Endothelial cell of umbilical vein (primary cell): Measurements from ENCODE around the gene SORCS2. TPM values are rescaled to one million over a fixed set of nuclear protein-coding genes. Genes with fewer than 3 reads are reported as not detected.

Experiments used
- BruUV-seq: library from RNA; stranded (reverse); fragments of 400-500 nt; replicated peaks from 2 replicates; lab custom pipeline; 2021; lab: Mats Ljungman, UMichigan
- CTCF ChIA-PET: fragments of 300-600, 350-600 bp; sonication (Branson Sonifier 250); formaldehyde crosslinking; loops from one replicate; lab custom pipeline; 2021; ENCODE audit warnings: antibody characterized with exemption, inconsistent platforms; lab: Charles Lee
- POLR2A ChIA-PET: fragments of 300-600, 350-600 bp; sonication (Branson Sonifier 250); formaldehyde crosslinking; loops from one replicate; lab custom pipeline; 2021; ENCODE audit warnings: antibody characterized with exemption, inconsistent platforms; lab: Charles Lee
- DNase-seq: peaks from one replicate; pipeline ENCODE4 v3.0.0-alpha.2; 2011; ENCODE audit warnings: low read depth, low spot score
- FAIRE-seq: peaks from 2 replicates; lab custom pipeline; 2011; peaks lifted over from hg19 to GRCh38; lab: Jason Lieb, UNC
- H2AFZ ChIP-seq: 2 replicates; pipeline ENCODE4 v1.6.0; 2012; ENCODE audit warnings: low read depth, low read length, control low read depth, inconsistent platforms
- H3K27ac ChIP-seq: 2 replicates; pipeline ENCODE4 v1.5.1; 2011; ENCODE audit warnings: low read depth, mild to moderate bottlenecking, control low read depth, low read length, moderate library complexity; ENCODE audit not compliant: insufficient read depth
- H3K27me3 ChIP-seq, 2 experiments: 2 replicates each; pipeline versions ENCODE4 v1.6.0 to v1.6.1; 2011; ENCODE audit warnings: low read length in 2 of 2, mixed read lengths in 1 of 2; ENCODE audit not compliant: control insufficient read depth in 2 of 2, insufficient read depth in 2 of 2
- H3K36me3 ChIP-seq, 2 experiments: 2 replicates in 1 of 2; 3 replicates in 1 of 2; pipeline ENCODE4 v1.5.1; 2011; ENCODE audit warnings: low read length in 2 of 2, mild to moderate bottlenecking in 1 of 2, moderate library complexity in 1 of 2; ENCODE audit not compliant: control insufficient read depth in 2 of 2, insufficient read depth in 2 of 2; ENCODE audit errors: extremely low read depth in 1 of 2
- H3K4me1 ChIP-seq: 3 replicates; pipeline ENCODE4 v1.5.1; 2011; ENCODE audit warnings: mild to moderate bottlenecking, low read length; ENCODE audit not compliant: control insufficient read depth, insufficient read depth; ENCODE audit errors: extremely low read depth
- H3K4me2 ChIP-seq: 2 replicates; pipeline ENCODE4 v1.6.1; 2011; ENCODE audit warnings: low read length, control low read depth, mixed read lengths; ENCODE audit not compliant: insufficient read depth
- H3K4me3 ChIP-seq, 3 experiments: fragments of 200-600 bp in 1 of 3; sonication (generic), shearing (Covaris generic) in 1 of 3; replicated peaks in 1 of 3; 2 replicates each; pipeline ENCODE4 v1.5.1; 2011 to 2016; ENCODE audit warnings: control low read depth in 3 of 3, low read length in 3 of 3, mild to moderate bottlenecking in 2 of 3, inconsistent platforms in 1 of 3, low read depth in 1 of 3, moderate library complexity in 1 of 3; ENCODE audit not compliant: insufficient read depth in 1 of 3
- H3K79me2 ChIP-seq: 2 replicates; pipeline ENCODE4 v1.6.0; 2012; ENCODE audit warnings: low read length, inconsistent platforms; ENCODE audit not compliant: control insufficient read depth, insufficient read depth
- H3K9ac ChIP-seq: replicated peaks from 2 replicates; pipeline ENCODE3; 2011; ENCODE audit warnings: low read length, control low read depth; ENCODE audit not compliant: insufficient read depth; ENCODE audit errors: extremely low read depth
- H3K9me1 ChIP-seq: replicated peaks from 3 replicates; pipeline ENCODE4 v1.6.0; 2011; ENCODE audit warnings: mild to moderate bottlenecking, low read length; ENCODE audit not compliant: control insufficient read depth, insufficient read depth; ENCODE audit errors: extremely low read depth
- H3K9me3 ChIP-seq: replicated peaks from 2 replicates; pipeline ENCODE4 v1.5.1; 2012; ENCODE audit warnings: low read length, inconsistent platforms; ENCODE audit not compliant: control insufficient read depth, insufficient read depth
- H4K20me1 ChIP-seq: replicated peaks from 2 replicates; pipeline ENCODE3; 2011; ENCODE audit warnings: mild to moderate bottlenecking, low read length; ENCODE audit not compliant: control insufficient read depth, insufficient read depth; ENCODE audit errors: extremely low read depth
- EZH2 ChIP-seq: IDR thresholded peaks from 2 replicates; pipeline ENCODE4 v1.6.1; 2012; ENCODE audit warnings: borderline replicate concordance, low read depth, mild to moderate bottlenecking, moderate library complexity, low read length, inconsistent platforms; ENCODE audit not compliant: severe bottlenecking
- FOS ChIP-seq: IDR thresholded peaks from 2 replicates; pipeline ENCODE4 v1.6.1; 2011; ENCODE audit warnings: mild to moderate bottlenecking, low read length, moderate library complexity, borderline replicate concordance; ENCODE audit not compliant: insufficient read depth
- GATA2 ChIP-seq: IDR thresholded peaks from 2 replicates; pipeline ENCODE4 v1.7.0; 2011; ENCODE audit warnings: low read depth, mild to moderate bottlenecking, moderate library complexity, mixed read lengths, low read length; ENCODE audit not compliant: insufficient read length, insufficient read depth
- JUN ChIP-seq: IDR thresholded peaks from 2 replicates; pipeline ENCODE4 v1.6.1; 2011; ENCODE audit warnings: borderline replicate concordance, low read depth; ENCODE audit not compliant: insufficient read length, insufficient read depth
- MYC ChIP-seq: IDR thresholded peaks from one replicate; pipeline ENCODE4 v1.6.1; 2011; ENCODE audit warnings: mild to moderate bottlenecking, low read depth, low read length
- POLR2A ChIP-seq: IDR thresholded peaks from 2 replicates; pipeline ENCODE4 v1.6.1; 2012; ENCODE audit warnings: low read depth, mild to moderate bottlenecking, control low read depth, low read length
- POLR2AphosphoS5 ChIP-seq: IDR thresholded peaks from 2 replicates; pipeline ENCODE4 v1.6.1; 2012; ENCODE audit warnings: low read depth, mild to moderate bottlenecking, control low read depth, low read length, moderate library complexity; ENCODE audit not compliant: insufficient read depth
- dilution Hi-C: fragments of 300-500 bp; cut with MboI; formaldehyde crosslinking; loops from one replicate; pipeline ENCODE4 v1.15.0; 2019; ENCODE audit warnings: low sequenced_read_pairs; ENCODE audit not compliant: extremely low pct_ligation_motif_present
- intact Hi-C: fragments of 100-400 bp; cut with micrococcal nuclease; formaldehyde crosslinking; loops from one replicate; pipeline ENCODE4 v1.10.0; 2022
- polyA plus RNA-seq, 4 experiments: library from polyadenylated mRNA; depleted of rRNA in 3 of 4; stranded (reverse) in 3 of 4; unstranded in 1 of 4; fragments of >200 nt; gene quantifications; 2 replicates each; pipeline versions ENCODE4 v1.2.1 to v1.2.3, GENCODE V29; 2011 to 2012; ENCODE audit warnings: missing spikeins in 1 of 4
- total RNA-seq: library from RNA; stranded (reverse); gene quantifications from 2 replicates; pipeline ENCODE4 v1.2.3, GENCODE V29; 2021
- TF ChIP-seq, protein P1 (sequence below), 2 donors: IDR thresholded peaks; 1 replicate in 1 of 2; 2 replicates in 1 of 2; pipeline ENCODE4 v1.5.1; 2011; ENCODE audit warnings: low read length in 2 of 2, mild to moderate bottlenecking in 2 of 2, moderate library complexity in 2 of 2, control low read depth in 1 of 2, inconsistent platforms in 1 of 2, low read depth in 1 of 2; ENCODE audit not compliant: insufficient read depth in 1 of 2; ENCODE audit errors: extremely low read depth in 1 of 2
- TF ChIP-seq, protein P2 (sequence below): IDR thresholded peaks from 2 replicates; pipeline ENCODE4 v1.6.1; 2011; ENCODE audit not compliant: insufficient read depth, insufficient read length

The SORCS2 gene
- total and polyA plus RNA-seq, 2 donors (not counting 3 experiments of a cell fraction or from before 2014, with no cell fraction given) = not detected

DNA sequence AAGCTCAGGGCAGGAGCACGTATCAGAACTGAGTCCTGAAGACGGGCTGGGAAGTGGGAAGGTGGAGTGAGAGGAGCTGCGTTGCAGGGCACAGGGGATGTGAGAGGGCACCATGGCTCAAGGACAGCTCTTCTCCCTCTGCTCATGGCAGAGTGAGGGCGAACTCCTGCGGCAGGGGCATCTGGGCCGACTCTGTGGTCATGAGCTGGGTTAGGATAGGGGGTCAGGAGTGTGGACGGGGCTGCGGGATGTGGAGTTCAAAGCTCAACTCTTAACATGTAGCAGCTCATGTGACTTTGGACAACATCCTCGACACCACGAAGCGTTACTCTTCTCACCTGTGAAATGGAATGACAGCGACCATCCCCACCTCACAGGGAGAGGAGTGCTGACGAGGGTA, 19.4 kb upstream of the SORCS2 start:
- Histone ChIP-seq H3K9ac (no peak overlapping the region), H3K9me1 (no peaks in the 10 kb centered on the region), H3K27ac (no peak overlapping the region), H3K36me3 (no peaks in the 10 kb centered on the region), H3K9me3 (no peaks in the 10 kb centered on the region), H3K4me1 (no peaks in the 10 kb centered on the region), H4K20me1 (no peaks in the 10 kb centered on the region), H3K4me3 (no peak overlapping the region), H3K4me2 (no peak overlapping the region), H2AFZ (no peak overlapping the region), H3K79me2 (no peaks in the 10 kb centered on the region), H3K27me3 (peaks cover 0 to 5% of the 10 kb centered on the region in 2 experiments)
- TF ChIP-seq JUN (no peak), FOS (no peak), EZH2 (no peak), GATA2 (no peak), POLR2AphosphoS5 (no peak), POLR2A (no peak), MYC (no peak)
- TF ChIP-seq, protein P1, sequence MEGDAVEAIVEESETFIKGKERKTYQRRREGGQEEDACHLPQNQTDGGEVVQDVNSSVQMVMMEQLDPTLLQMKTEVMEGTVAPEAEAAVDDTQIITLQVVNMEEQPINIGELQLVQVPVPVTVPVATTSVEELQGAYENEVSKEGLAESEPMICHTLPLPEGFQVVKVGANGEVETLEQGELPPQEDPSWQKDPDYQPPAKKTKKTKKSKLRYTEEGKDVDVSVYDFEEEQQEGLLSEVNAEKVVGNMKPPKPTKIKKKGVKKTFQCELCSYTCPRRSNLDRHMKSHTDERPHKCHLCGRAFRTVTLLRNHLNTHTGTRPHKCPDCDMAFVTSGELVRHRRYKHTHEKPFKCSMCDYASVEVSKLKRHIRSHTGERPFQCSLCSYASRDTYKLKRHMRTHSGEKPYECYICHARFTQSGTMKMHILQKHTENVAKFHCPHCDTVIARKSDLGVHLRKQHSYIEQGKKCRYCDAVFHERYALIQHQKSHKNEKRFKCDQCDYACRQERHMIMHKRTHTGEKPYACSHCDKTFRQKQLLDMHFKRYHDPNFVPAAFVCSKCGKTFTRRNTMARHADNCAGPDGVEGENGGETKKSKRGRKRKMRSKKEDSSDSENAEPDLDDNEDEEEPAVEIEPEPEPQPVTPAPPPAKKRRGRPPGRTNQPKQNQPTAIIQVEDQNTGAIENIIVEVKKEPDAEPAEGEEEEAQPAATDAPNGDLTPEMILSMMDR (IDR thresholded peaks at IDR 0.05; ENCODE audit: extremely low read depth in 1 of 2, insufficient read depth in 1 of 2, low read depth in 1 of 2, low read length in 2 of 2) = no peak
- TF ChIP-seq, protein P2, sequence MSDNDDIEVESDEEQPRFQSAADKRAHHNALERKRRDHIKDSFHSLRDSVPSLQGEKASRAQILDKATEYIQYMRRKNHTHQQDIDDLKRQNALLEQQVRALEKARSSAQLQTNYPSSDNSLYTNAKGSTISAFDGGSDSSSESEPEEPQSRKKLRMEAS = no peak
- ChIA-PET CTCF (interaction anchor here (0.9 to 1.5 kb wide), 3 partner anchors 10 to 16 kb away, joined by 3 read pairs; no protein-coding TSS in a partner anchor), POLR2A (no interaction called here)
- no TSS peak for BruUV-seq
- intact Hi-C loops = no loop called here
- dilution Hi-C loops = no loop called here
- DNase-seq (no peak), FAIRE-seq (no peak)
